Endothelial cell of umbilical vein (primary cell): ENCODE data around the gene MMP11. TPM values are rescaled to one million over a fixed set of nuclear protein-coding genes. Genes with fewer than 3 reads are reported as not detected.

Experiments used
- BruUV-seq: library from RNA; stranded (reverse); fragments of 400-500 nt; replicated peaks from 2 replicates; lab custom pipeline; 2021; lab: Mats Ljungman, UMichigan
- CTCF ChIA-PET: fragments of 300-600, 350-600 bp; sonication (Branson Sonifier 250); formaldehyde crosslinking; loops from one replicate; lab custom pipeline; 2021; ENCODE audit warnings: antibody characterized with exemption, inconsistent platforms; lab: Charles Lee
- POLR2A ChIA-PET: fragments of 300-600, 350-600 bp; sonication (Branson Sonifier 250); formaldehyde crosslinking; loops from one replicate; lab custom pipeline; 2021; ENCODE audit warnings: antibody characterized with exemption, inconsistent platforms; lab: Charles Lee
- DNase-seq: peaks from one replicate; pipeline ENCODE4 v3.0.0-alpha.2; 2011; ENCODE audit warnings: low read depth, low spot score
- FAIRE-seq: peaks from 2 replicates; lab custom pipeline; 2011; peaks lifted over from hg19 to GRCh38; lab: Jason Lieb, UNC
- H2AFZ ChIP-seq: 2 replicates; pipeline ENCODE4 v1.6.0; 2012; ENCODE audit warnings: low read depth, low read length, control low read depth, inconsistent platforms
- H3K27ac ChIP-seq: 2 replicates; pipeline ENCODE4 v1.5.1; 2011; ENCODE audit warnings: low read depth, mild to moderate bottlenecking, control low read depth, low read length, moderate library complexity; ENCODE audit not compliant: insufficient read depth
- H3K27me3 ChIP-seq, 2 experiments: 2 replicates each; pipeline versions ENCODE4 v1.6.0 to v1.6.1; 2011; ENCODE audit warnings: low read length in 2 of 2, mixed read lengths in 1 of 2; ENCODE audit not compliant: control insufficient read depth in 2 of 2, insufficient read depth in 2 of 2
- H3K36me3 ChIP-seq, 2 experiments: 2 replicates in 1 of 2; 3 replicates in 1 of 2; pipeline ENCODE4 v1.5.1; 2011; ENCODE audit warnings: low read length in 2 of 2, mild to moderate bottlenecking in 1 of 2, moderate library complexity in 1 of 2; ENCODE audit not compliant: control insufficient read depth in 2 of 2, insufficient read depth in 2 of 2; ENCODE audit errors: extremely low read depth in 1 of 2
- H3K4me1 ChIP-seq: 3 replicates; pipeline ENCODE4 v1.5.1; 2011; ENCODE audit warnings: mild to moderate bottlenecking, low read length; ENCODE audit not compliant: control insufficient read depth, insufficient read depth; ENCODE audit errors: extremely low read depth
- H3K4me2 ChIP-seq: 2 replicates; pipeline ENCODE4 v1.6.1; 2011; ENCODE audit warnings: low read length, control low read depth, mixed read lengths; ENCODE audit not compliant: insufficient read depth
- H3K4me3 ChIP-seq, 3 experiments: fragments of 200-600 bp in 1 of 3; sonication (generic), shearing (Covaris generic) in 1 of 3; replicated peaks in 1 of 3; 2 replicates each; pipeline ENCODE4 v1.5.1; 2011 to 2016; ENCODE audit warnings: control low read depth in 3 of 3, low read length in 3 of 3, mild to moderate bottlenecking in 2 of 3, inconsistent platforms in 1 of 3, low read depth in 1 of 3, moderate library complexity in 1 of 3; ENCODE audit not compliant: insufficient read depth in 1 of 3
- H3K79me2 ChIP-seq: 2 replicates; pipeline ENCODE4 v1.6.0; 2012; ENCODE audit warnings: low read length, inconsistent platforms; ENCODE audit not compliant: control insufficient read depth, insufficient read depth
- H3K9ac ChIP-seq: replicated peaks from 2 replicates; pipeline ENCODE3; 2011; ENCODE audit warnings: low read length, control low read depth; ENCODE audit not compliant: insufficient read depth; ENCODE audit errors: extremely low read depth
- H3K9me1 ChIP-seq: replicated peaks from 3 replicates; pipeline ENCODE4 v1.6.0; 2011; ENCODE audit warnings: mild to moderate bottlenecking, low read length; ENCODE audit not compliant: control insufficient read depth, insufficient read depth; ENCODE audit errors: extremely low read depth
- H3K9me3 ChIP-seq: replicated peaks from 2 replicates; pipeline ENCODE4 v1.5.1; 2012; ENCODE audit warnings: low read length, inconsistent platforms; ENCODE audit not compliant: control insufficient read depth, insufficient read depth
- H4K20me1 ChIP-seq: replicated peaks from 2 replicates; pipeline ENCODE3; 2011; ENCODE audit warnings: mild to moderate bottlenecking, low read length; ENCODE audit not compliant: control insufficient read depth, insufficient read depth; ENCODE audit errors: extremely low read depth
- EZH2 ChIP-seq: IDR thresholded peaks from 2 replicates; pipeline ENCODE4 v1.6.1; 2012; ENCODE audit warnings: borderline replicate concordance, low read depth, mild to moderate bottlenecking, moderate library complexity, low read length, inconsistent platforms; ENCODE audit not compliant: severe bottlenecking
- FOS ChIP-seq: IDR thresholded peaks from 2 replicates; pipeline ENCODE4 v1.6.1; 2011; ENCODE audit warnings: mild to moderate bottlenecking, low read length, moderate library complexity, borderline replicate concordance; ENCODE audit not compliant: insufficient read depth
- POLR2A ChIP-seq: IDR thresholded peaks from 2 replicates; pipeline ENCODE4 v1.6.1; 2012; ENCODE audit warnings: low read depth, mild to moderate bottlenecking, control low read depth, low read length
- POLR2AphosphoS5 ChIP-seq: IDR thresholded peaks from 2 replicates; pipeline ENCODE4 v1.6.1; 2012; ENCODE audit warnings: low read depth, mild to moderate bottlenecking, control low read depth, low read length, moderate library complexity; ENCODE audit not compliant: insufficient read depth
- dilution Hi-C: fragments of 300-500 bp; cut with MboI; formaldehyde crosslinking; loops from one replicate; pipeline ENCODE4 v1.15.0; 2019; ENCODE audit warnings: low sequenced_read_pairs; ENCODE audit not compliant: extremely low pct_ligation_motif_present
- intact Hi-C: fragments of 100-400 bp; cut with micrococcal nuclease; formaldehyde crosslinking; loops from one replicate; pipeline ENCODE4 v1.10.0; 2022
- polyA plus RNA-seq, 4 experiments: library from polyadenylated mRNA; depleted of rRNA in 3 of 4; stranded (reverse) in 3 of 4; unstranded in 1 of 4; fragments of >200 nt; gene quantifications; 2 replicates each; pipeline versions ENCODE4 v1.2.1 to v1.2.3, GENCODE V29; 2011 to 2012; ENCODE audit warnings: missing spikeins in 1 of 4
- total RNA-seq: library from RNA; stranded (reverse); gene quantifications from 2 replicates; pipeline ENCODE4 v1.2.3, GENCODE V29; 2021
- TF ChIP-seq, protein P1 (sequence below), 2 donors: IDR thresholded peaks; 1 replicate in 1 of 2; 2 replicates in 1 of 2; pipeline ENCODE4 v1.5.1; 2011; ENCODE audit warnings: low read length in 2 of 2, mild to moderate bottlenecking in 2 of 2, moderate library complexity in 2 of 2, control low read depth in 1 of 2, inconsistent platforms in 1 of 2, low read depth in 1 of 2; ENCODE audit not compliant: insufficient read depth in 1 of 2; ENCODE audit errors: extremely low read depth in 1 of 2
- TF ChIP-seq, protein P2 (sequence below): IDR thresholded peaks from 2 replicates; pipeline ENCODE4 v1.6.1; 2011; ENCODE audit not compliant: insufficient read depth, insufficient read length

Gene MMP11
- total and polyA plus RNA-seq, 2 donors (not counting 3 experiments of a cell fraction or from before 2014, with no cell fraction given): 10.3 to 16.9 TPM

DNA sequence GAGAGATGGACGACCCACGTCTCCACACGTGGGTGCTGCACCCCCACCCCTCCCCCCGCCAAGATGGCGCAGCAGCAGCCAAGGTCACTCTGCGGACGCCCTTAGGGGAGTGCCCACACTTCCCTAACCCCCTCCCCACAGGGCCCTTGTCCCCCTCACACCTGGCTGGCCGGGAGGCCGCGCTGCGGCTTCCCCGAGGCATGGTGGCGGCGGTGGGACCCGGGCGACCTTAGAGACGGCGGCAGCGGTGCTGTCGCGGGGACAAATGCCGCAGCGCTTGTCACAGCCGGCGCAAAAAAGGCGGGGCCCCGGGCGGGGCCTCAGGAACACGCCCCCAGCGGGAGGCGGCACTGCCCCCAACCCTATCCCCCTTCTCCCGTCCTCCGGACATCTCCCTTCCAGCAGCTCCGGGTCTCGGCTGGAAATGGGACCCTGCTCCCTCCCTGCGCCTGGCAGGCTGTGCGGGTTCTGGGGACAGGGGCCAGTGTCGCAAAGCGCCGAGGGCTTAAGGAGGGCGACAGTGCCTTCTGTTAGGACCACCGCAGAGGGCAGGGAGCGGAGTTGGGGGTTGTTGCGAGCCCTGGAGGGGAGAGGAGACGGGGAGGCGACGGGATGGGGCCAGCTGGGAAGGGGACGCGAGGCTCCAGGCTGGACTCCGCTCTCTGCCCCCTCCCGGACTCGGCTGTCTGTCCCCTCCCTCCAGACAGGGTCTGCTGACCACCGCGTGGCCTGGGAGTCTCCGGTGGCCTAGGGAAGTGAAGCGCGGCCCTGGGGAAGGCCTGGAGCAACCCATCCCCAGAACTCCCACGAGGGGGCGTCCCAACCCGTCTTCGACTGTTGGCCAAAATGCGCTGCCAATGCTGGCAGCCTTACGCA, 4.7 kb upstream of the MMP11 start, which contains the start of gene CHCHD10:
Gene CHCHD10 (minus strand): TSS at position 300 of the 876 bp plus-strand sequence. CDS start 98 bp downstream, at position 202.
- ChIA-PET POLR2A (no interaction called here), CTCF (interaction anchor here (0.7 to 4.6 kb wide), 5 partner anchors 13 to 82 kb away, joined by 3 to 63 read pairs (median 3); no protein-coding TSS in a partner anchor)
- peaks cover 0 to 3% of the 10 kb centered on the region in 2 experiments for H3K36me3 ChIP-seq

More for the DNA sequence above, 4.7 kb upstream of the MMP11 start, which contains the start of gene CHCHD10:
- FAIRE-seq (peak; percentile 64), DNase-seq (peak; percentile 73)
- H3K27ac ChIP-seq: peak within 1 kb of the TSS; percentile 43
- peak; percentile 62 for TF ChIP-seq POLR2A
- no peak for TF ChIP-seq FOS
- peak; percentile 18 for TF ChIP-seq POLR2AphosphoS5
- no peak for TF ChIP-seq EZH2
- TF ChIP-seq, protein P1, sequence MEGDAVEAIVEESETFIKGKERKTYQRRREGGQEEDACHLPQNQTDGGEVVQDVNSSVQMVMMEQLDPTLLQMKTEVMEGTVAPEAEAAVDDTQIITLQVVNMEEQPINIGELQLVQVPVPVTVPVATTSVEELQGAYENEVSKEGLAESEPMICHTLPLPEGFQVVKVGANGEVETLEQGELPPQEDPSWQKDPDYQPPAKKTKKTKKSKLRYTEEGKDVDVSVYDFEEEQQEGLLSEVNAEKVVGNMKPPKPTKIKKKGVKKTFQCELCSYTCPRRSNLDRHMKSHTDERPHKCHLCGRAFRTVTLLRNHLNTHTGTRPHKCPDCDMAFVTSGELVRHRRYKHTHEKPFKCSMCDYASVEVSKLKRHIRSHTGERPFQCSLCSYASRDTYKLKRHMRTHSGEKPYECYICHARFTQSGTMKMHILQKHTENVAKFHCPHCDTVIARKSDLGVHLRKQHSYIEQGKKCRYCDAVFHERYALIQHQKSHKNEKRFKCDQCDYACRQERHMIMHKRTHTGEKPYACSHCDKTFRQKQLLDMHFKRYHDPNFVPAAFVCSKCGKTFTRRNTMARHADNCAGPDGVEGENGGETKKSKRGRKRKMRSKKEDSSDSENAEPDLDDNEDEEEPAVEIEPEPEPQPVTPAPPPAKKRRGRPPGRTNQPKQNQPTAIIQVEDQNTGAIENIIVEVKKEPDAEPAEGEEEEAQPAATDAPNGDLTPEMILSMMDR (IDR thresholded peaks at IDR 0.05; ENCODE audit: extremely low read depth in 1 of 2, insufficient read depth in 1 of 2, low read depth in 1 of 2, low read length in 2 of 2): peak; percentile 81 to 93
- TF ChIP-seq, protein P2, sequence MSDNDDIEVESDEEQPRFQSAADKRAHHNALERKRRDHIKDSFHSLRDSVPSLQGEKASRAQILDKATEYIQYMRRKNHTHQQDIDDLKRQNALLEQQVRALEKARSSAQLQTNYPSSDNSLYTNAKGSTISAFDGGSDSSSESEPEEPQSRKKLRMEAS: peak; percentile 7
- H3K4me3 ChIP-seq: peak within 1 kb of the TSS; percentile 47 to 74 (median 55)
- H3K9me1 ChIP-seq: no peaks in the 10 kb centered on the region
- peak within 1 kb of the TSS; percentile 99 for H2AFZ ChIP-seq
- H4K20me1 ChIP-seq: no peaks in the 10 kb centered on the region
- no TSS peak for BruUV-seq
- no peaks in the 10 kb centered on the region for H3K27me3 ChIP-seq
- no peaks in the 10 kb centered on the region for H3K9me3 ChIP-seq
- H3K9ac ChIP-seq: peak within 1 kb of the TSS; percentile 49
- peaks cover 22% of the 10 kb centered on the region for H3K4me1 ChIP-seq
- peak within 1 kb of the TSS; percentile 94 for H3K4me2 ChIP-seq
- dilution Hi-C loops: no loop called here
- H3K79me2 ChIP-seq: peaks cover 2% of the 10 kb centered on the region
- intact Hi-C loops: loop anchor here (1.0 to 5.0 kb wide), 4 partner anchors 17 to 226 kb away; partner anchors contain the start of genes DERL3 and ZNF70
